Measurements from ENCODE around the gene JCAD.

GRCh38 chr10:30098629-30099028 lies 39.2 kb upstream of the JCAD start:
- no peak for TF ChIP-seq CTCF (conservative IDR thresholded peaks at IDR 0.05)
- TF ChIP-seq EZH2 (IDR thresholded peaks at IDR 0.05; ENCODE audit: low read depth) = no peak

Data from PC-9 (cell line).